ENCODE results near the gene PCK2.

Gene PCK2

GRCh38 chr14:24136684-24137528 lies 42.8 kb downstream of the PCK2 start:
- no peak for DNase-seq (ENCODE audit: low spot score)

- no peak for DNase-seq (ENCODE audit: low spot score)
Measured at GRCh38 chr14:24137529-24138395, 43.7 kb downstream of the PCK2 start.

GRCh38 chr14:24138396-24139271 lies 44.5 kb downstream of the PCK2 start:
- no peak for DNase-seq (ENCODE audit: low spot score)

GRCh38 chr14:24139272-24139934 lies 45.3 kb downstream of the PCK2 start:
- DNase-seq (ENCODE audit: low spot score): no peak

DNA sequence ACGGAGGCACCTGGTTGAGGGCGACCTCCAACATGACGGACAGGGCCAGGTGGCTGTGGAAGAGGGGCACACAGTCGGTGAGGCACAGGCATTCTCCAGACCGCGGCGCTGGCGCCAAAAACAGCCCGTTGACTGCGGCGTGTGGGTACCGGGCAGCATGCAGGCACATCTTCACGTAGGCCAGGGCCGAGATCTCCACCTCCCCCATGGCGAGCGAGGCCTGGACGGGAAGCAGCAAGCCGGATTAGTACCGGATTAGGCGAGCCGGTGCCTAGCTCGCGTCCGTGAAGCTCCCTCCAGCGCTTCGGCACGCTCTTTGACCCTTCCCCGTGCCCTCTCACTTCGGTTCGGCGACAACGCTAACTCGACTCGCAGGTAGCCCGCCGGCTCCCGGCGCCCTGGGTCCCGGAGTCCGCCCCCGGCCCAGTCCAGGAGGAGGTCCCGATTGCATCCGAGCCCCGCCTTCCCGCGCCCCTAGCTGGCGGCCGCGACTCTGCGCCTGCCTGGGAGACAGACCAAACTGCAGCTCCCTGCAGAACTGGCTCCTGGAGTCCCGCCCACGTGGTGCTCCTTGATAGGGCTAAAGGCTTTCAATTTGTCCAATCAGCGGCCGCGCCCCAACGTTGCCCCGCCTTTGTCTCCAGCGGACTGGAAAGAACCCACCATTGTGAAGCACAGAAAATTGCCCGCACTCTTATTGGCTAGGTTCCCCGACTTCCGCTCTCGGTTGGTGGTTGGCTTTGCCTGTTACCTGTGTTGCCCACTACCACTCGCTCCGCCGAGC lies 47.2 kb downstream of the PCK2 start, which contains the start of gene EMC9:
Gene EMC9, minus strand, starts transcription at position 495 of the 784 bp plus-strand sequence. Its CDS starts 287 bp downstream, at position 208.
- DNase-seq (ENCODE audit: low spot score): peak; percentile 99

GRCh38 chr14:24143511-24143910 lies 49.4 kb downstream of the PCK2 start:
- no peak for DNase-seq (ENCODE audit: low spot score)

DNA sequence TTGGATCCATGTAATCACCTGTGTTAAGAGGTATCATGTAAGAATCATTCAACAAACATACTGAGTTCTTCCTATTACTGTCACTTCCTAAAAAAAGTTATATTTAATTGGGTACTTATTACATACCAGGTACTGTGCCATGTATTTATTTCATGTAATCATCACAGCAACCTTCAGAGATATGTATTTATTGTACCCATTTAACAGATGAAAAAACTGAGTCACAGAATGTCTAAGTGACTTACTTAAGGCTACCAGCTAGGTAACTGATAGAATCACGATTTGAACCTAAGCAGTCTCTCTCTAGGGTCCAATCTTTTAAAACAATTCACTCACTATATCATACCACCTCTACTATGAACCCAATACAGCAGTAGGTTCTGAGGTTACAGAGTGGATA lies 50.3 kb downstream of the PCK2 start:
- DNase-seq (ENCODE audit: low spot score): no peak

- no peak for DNase-seq (ENCODE audit: low spot score)
Measured at GRCh38 chr14:24145219-24145618, 51.1 kb downstream of the PCK2 start.

DNA sequence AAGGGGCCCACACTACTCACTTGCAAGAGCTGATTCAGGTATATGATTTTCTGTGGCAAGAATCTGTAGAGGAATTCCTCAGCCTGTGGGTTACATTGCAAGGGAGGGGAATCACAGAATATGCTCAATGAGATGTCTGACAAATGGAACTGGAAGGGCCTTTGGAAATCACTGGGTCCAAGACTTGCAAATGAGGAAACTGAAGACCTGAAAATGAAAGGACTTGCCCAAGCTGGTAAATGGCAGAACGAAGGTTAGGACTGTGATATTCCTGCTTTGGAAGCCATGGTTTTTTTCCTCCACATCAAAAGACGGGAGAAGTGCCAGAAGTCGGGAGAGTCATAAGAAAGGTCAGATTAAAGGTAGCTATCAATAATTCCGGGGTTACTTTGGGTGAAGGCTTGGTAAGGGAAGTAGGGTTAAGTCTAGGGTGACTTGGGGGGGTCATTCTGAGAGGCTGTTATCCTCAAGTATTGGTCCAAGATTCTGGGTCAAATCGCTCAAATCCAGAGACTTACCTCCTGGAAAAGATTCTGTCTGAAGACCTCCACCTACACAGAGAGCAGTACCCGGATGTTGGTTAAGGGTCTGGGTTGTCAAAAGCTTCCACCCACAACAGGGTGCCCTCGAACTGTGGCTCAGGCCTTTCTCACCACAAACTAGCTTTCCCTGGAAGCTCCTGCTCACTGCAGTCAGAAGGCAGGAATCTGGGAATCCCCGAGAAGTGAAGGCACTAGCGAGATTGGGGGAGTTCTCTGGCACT lies 51.8 kb downstream of the PCK2 start:
- peak; percentile 12 for DNase-seq (ENCODE audit: low spot score)

DNA sequence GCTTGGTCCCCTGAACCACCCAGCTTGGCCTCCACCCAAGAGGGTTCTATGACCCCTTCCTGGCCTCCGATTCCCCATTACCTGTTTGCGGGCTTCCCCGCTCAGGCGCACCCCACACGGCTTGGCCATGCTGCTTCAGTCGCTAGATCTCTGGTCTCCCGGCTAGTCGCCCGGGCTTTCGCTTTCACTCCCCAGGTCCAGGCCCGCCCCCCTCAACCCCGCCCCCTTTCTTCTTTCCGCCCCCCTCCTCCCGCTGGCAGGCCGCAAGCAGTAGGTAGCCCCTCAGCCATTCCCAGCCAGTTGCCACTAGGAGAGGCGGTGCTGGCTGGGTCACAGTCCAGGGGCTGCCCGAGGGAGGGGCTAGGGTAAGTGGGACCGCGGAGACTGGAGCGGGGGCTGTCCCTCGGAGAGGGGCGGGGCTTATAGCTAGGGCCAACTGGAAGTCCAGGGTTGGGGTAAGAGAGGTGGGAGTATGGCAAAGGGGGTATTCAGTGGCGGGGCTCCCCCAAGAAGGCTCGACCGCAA lies 52.4 kb downstream of the PCK2 start, which contains the start of gene PSME2:
Gene PSME2, minus strand, starts transcription at position 158 of the 525 bp plus-strand sequence. Its CDS starts 29 bp downstream, at position 129.
- DNase-seq (ENCODE audit: low spot score): peak; percentile 87

DNA sequence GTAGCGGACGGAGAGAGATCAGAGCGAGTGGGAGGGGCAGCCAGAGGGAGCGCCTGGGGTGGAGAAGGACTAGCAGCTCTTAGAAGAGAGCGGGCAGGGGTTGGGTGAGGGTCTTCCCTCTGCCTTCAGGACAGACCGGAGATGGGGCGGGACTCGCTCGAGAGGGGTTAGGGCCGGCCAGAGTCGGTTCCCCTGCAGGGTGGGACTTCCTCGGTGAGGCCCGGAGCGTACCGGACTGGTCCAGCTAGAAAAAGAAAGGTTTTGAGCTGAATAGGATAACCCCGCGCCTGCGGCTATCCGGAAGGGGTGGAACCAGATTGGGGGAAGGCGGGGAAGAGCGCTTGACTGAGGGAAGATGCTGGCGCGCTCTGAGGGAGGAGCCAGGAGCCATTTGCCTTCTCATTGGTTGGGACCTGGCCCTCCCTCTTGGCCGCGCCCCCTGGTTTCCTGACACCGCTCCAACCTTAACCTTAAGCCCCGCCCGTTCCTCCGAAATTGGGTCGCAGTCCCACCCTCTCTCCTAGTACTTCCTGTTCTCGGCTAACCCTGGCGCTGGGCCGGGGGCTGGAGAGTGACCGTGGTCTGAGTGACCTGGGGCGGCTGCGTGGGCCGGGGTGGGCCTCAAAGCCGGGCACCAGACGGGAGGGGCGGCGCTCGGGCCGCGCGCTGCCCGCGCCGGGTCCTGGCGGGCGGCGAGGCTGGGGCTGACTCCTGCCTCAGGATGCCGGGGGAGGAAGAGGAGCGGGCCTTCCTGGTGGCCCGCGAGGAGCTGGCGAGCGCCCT lies 53.1 kb downstream of the PCK2 start, which contains the start of gene RNF31:
Gene RNF31, plus strand, starts transcription at position 521 of the 783 bp plus-strand sequence. Its CDS starts 201 bp downstream, at position 722.
- peak; percentile 98 for DNase-seq (ENCODE audit: low spot score)

GRCh38 chr14:24147761-24148428 lies 53.8 kb downstream of the PCK2 start:
- DNase-seq (ENCODE audit: low spot score): no peak

DNA sequence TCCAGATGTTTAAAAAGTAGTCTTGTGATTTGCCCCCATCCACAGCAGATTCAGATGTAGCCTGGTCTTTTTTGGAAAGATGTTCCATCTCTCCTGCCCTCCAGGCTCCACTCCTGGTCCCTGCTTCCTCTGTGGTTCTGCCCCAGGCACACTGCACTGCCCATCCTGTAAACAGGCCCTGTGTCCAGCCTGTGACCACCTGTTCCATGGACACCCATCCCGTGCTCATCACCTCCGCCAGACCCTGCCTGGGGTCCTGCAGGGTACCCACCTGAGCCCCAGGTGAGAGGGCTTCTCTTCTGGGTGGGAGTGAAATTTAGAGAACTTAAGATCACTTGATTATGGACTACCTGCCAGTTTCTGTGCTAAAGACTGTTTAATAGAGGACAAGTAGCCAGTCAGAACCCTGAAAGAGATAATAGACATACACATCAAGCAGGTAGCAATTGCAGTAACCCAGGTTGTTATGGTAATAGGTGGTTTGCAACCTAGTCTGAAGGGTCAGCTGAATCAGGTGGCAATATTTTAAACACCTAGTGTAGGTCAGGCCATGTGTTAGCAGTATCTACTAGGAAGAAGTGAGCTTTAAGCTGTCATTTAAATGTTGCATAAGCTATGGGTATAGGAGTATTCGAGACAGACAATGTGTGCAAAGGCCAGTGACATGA lies 55.3 kb downstream of the PCK2 start:
- DNase-seq (ENCODE audit: low spot score): no peak

DNA sequence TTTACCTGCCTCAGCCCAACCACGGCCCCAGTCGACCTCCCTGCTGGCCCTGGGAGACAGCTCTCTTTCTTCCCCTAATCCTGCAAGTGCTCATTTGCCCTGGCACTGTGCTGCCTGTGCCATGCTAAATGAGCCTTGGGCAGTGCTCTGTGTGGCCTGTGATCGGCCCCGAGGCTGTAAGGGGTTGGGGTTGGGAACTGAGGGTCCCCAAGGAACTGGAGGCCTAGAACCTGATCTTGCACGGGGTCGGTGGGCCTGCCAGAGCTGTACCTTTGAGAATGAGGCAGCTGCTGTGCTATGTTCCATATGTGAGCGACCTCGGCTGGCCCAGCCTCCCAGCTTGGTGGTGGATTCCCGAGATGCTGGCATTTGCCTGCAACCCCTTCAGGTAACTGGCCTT lies 56.0 kb downstream of the PCK2 start:
- no peak for DNase-seq (ENCODE audit: low spot score)

DNA sequence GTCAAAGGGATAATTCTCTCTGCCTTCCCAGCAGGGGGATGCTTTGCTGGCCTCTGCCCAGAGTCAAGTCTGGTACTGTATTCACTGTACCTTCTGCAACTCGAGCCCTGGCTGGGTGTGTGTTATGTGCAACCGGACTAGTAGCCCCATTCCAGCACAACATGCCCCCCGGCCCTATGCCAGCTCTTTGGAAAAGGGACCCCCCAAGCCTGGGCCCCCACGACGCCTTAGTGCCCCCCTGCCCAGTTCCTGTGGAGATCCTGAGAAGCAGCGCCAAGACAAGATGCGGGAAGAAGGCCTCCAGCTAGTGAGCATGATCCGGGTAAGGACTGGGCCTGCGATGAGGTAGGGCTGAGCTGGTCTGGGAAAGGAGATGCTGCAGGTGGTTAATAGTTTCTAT lies 56.5 kb downstream of the PCK2 start:
- no peak for DNase-seq (ENCODE audit: low spot score)

DNA sequence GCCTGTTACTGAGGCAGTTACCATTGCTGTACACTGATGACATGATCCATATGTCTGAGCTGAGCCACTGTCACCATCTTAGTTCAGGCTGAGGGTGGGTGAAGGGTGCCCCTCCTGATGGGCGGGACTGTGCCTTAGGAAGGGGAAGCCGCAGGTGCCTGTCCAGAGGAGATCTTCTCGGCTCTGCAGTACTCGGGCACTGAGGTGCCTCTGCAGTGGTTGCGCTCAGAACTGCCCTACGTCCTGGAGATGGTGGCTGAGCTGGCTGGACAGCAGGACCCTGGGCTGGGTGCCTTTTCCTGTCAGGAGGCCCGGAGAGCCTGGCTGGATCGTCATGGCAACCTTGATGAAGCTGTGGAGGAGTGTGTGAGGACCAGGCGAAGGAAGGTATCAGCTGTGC lies 56.9 kb downstream of the PCK2 start:
- no peak for DNase-seq (ENCODE audit: low spot score)

- no peak for DNase-seq (ENCODE audit: low spot score)
Measured at GRCh38 chr14:24151404-24152080, 57.4 kb downstream of the PCK2 start.

Measured in CD4-positive, alpha-beta T cell treated with Interleukin-6 at 100 ng/mL for 8 hours (primary cell).